Keratinocyte (primary cell): Measurements from ENCODE around the gene ALOXE3. TPM values are rescaled to one million over a fixed set of nuclear protein-coding genes. Genes with fewer than 3 reads are reported as not detected.

Experiments used
- DNase-seq: peaks from one replicate; pipeline ENCODE4 v3.0.0-alpha.2; 2011; ENCODE audit warnings: low read depth, missing footprints, low spot score
- FAIRE-seq: peaks from 2 replicates; lab custom pipeline; 2011; peaks lifted over from hg19 to GRCh38; lab: Jason Lieb, UNC
- H2AFZ ChIP-seq: 2 replicates; pipeline ENCODE4 v1.6.0; 2012; ENCODE audit warnings: low read length, control low read depth, inconsistent platforms; ENCODE audit not compliant: control insufficient read depth
- H3K27ac ChIP-seq: 2 replicates; pipeline ENCODE4 v1.5.1; 2011; ENCODE audit warnings: low read length; ENCODE audit not compliant: control insufficient read depth, insufficient read depth
- H3K27me3 ChIP-seq: 3 replicates; pipeline ENCODE4 v1.6.0; 2011; ENCODE audit warnings: low read length; ENCODE audit not compliant: control insufficient read depth, insufficient read depth; ENCODE audit errors: extremely low read depth
- H3K36me3 ChIP-seq, 2 experiments: 2 replicates in 1 of 2; 3 replicates in 1 of 2; pipeline ENCODE4 v1.5.1; 2011; ENCODE audit warnings: low read length in 2 of 2, mild to moderate bottlenecking in 1 of 2; ENCODE audit not compliant: control insufficient read depth in 2 of 2, insufficient read depth in 2 of 2; ENCODE audit errors: extremely low read depth in 1 of 2
- H3K4me1 ChIP-seq: 3 replicates; pipeline ENCODE4 v1.5.1; 2011; ENCODE audit warnings: low read length; ENCODE audit not compliant: control insufficient read depth, insufficient read depth; ENCODE audit errors: extremely low read depth
- H3K4me2 ChIP-seq: 3 replicates; pipeline ENCODE4 v1.6.0; 2011; ENCODE audit warnings: low read depth, low read length; ENCODE audit not compliant: control insufficient read depth, insufficient read depth; ENCODE audit errors: extremely low read depth
- H3K4me3 ChIP-seq, 3 experiments: fragments of 200-600 bp in 1 of 3; sonication (generic) in 1 of 3; 2 replicates in 2 of 3; 3 replicates in 1 of 3; pipeline ENCODE4 v1.5.1; 2011 to 2016; ENCODE audit warnings: low read length in 3 of 3, mild to moderate bottlenecking in 3 of 3, control low read depth in 2 of 3, inconsistent platforms in 1 of 3, low read depth in 1 of 3, mixed read lengths in 1 of 3, mixed run types in 1 of 3, moderate library complexity in 1 of 3; ENCODE audit not compliant: control insufficient read depth in 2 of 3, insufficient read depth in 2 of 3; ENCODE audit errors: extremely low read depth in 1 of 3
- H3K79me2 ChIP-seq: 2 replicates; pipeline ENCODE4 v1.6.0; 2012; ENCODE audit warnings: low read length; ENCODE audit not compliant: control insufficient read depth, insufficient read depth
- H3K9ac ChIP-seq: 3 replicates; pipeline ENCODE4 v1.6.0; 2011; ENCODE audit warnings: low read length; ENCODE audit not compliant: control insufficient read depth, insufficient read depth; ENCODE audit errors: extremely low read depth
- H3K9me1 ChIP-seq: 3 replicates; pipeline ENCODE4 v1.6.0; 2011; ENCODE audit warnings: low read length; ENCODE audit not compliant: control insufficient read depth, insufficient read depth; ENCODE audit errors: extremely low read depth
- H3K9me3 ChIP-seq: 2 replicates; pipeline ENCODE4 v1.5.1; 2012; ENCODE audit warnings: low read depth, low read length; ENCODE audit not compliant: control insufficient read depth
- H4K20me1 ChIP-seq: 3 replicates; pipeline ENCODE4 v1.6.0; 2011; ENCODE audit warnings: low read length; ENCODE audit not compliant: control insufficient read depth, insufficient read depth; ENCODE audit errors: extremely low read depth
- EZH2 ChIP-seq: IDR thresholded peaks from one replicate; pipeline ENCODE4 v1.6.1; 2012; ENCODE audit warnings: inconsistent platforms, mild to moderate bottlenecking, low read length, moderate library complexity
- dilution Hi-C: fragments of 300-500 bp; cut with MboI; formaldehyde crosslinking; loops from one replicate; pipeline ENCODE4 v1.7.0; 2020; ENCODE audit warnings: low sequenced_read_pairs; ENCODE audit not compliant: extremely low pct_ligation_motif_present
- polyA plus RNA-seq, 5 experiments: library from polyadenylated mRNA; depleted of rRNA in 3 of 5; stranded (reverse) in 3 of 5; stranded (forward) in 1 of 5; unstranded in 1 of 5; fragments of >200 nt; gene quantifications; 1 replicate in 1 of 5; 2 replicates in 3 of 5; 3 replicates in 1 of 5; pipeline versions ENCODE4 v1.2.1 to v1.2.3, GENCODE V29; 2011 to 2012; ENCODE audit warnings: missing spikeins in 2 of 5, low read depth in 1 of 5, low replicate concordance in 1 of 5
- TF ChIP-seq, protein P1 (sequence below), 3 experiments: IDR thresholded peaks in 1 of 3; conservative IDR thresholded peaks in 1 of 3; optimal IDR thresholded peaks in 1 of 3; 2 replicates in 2 of 3; 3 replicates in 1 of 3; pipeline versions ENCODE3 to v1.5.1; 2011; ENCODE audit warnings: low read length in 3 of 3, mild to moderate bottlenecking in 3 of 3, moderate library complexity in 2 of 3, control low read depth in 1 of 3, inconsistent platforms in 1 of 3; ENCODE audit not compliant: insufficient read depth in 2 of 3; ENCODE audit errors: extremely low read depth in 1 of 3

The ALOXE3 gene
- polyA plus RNA-seq, 1 donor (not counting 4 experiments of a cell fraction or from before 2014, with no cell fraction given), result 2.7 TPM

DNA sequence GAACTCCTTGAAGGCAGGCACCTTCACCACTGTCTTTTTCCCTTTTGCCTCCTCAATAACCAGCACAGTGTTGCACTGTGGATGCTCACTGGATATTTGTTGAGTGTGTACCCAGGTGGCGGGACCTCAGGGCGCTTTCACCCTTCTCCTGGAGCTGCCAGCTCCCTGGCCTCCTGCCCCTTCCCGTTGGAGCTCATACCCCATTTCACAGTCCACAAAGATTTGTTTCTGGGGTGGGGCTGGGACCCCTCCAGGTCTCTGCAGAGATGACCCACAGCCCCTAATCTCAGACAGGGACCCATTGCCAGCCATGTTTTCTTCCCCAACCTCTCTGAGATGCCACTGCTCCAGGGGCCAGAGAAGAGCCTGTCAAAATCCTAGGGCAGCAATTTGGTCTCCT, 43.2 kb downstream of the ALOXE3 start:
- DNase-seq (no peak), FAIRE-seq (no peak)
- H3K36me3 ChIP-seq, result no peaks in the 10 kb centered on the region
- H3K4me1 ChIP-seq, result peaks cover 18% of the 10 kb centered on the region
- no peaks in the 10 kb centered on the region for H3K9me1 ChIP-seq
- dilution Hi-C loops, result no loop called here
- H3K79me2 ChIP-seq, result no peaks in the 10 kb centered on the region
- H3K4me3 ChIP-seq, result no peak overlapping the region
- no peak overlapping the region for H3K9ac ChIP-seq
- H3K27ac ChIP-seq, result no peak overlapping the region
- H2AFZ ChIP-seq, result no peak overlapping the region
- H3K27me3 ChIP-seq, result peaks cover 43% of the 10 kb centered on the region
- no peaks in the 10 kb centered on the region for H4K20me1 ChIP-seq
- no peak overlapping the region for H3K4me2 ChIP-seq
- H3K9me3 ChIP-seq, result no peaks in the 10 kb centered on the region
- TF ChIP-seq EZH2, result no peak
- TF ChIP-seq, protein P1, sequence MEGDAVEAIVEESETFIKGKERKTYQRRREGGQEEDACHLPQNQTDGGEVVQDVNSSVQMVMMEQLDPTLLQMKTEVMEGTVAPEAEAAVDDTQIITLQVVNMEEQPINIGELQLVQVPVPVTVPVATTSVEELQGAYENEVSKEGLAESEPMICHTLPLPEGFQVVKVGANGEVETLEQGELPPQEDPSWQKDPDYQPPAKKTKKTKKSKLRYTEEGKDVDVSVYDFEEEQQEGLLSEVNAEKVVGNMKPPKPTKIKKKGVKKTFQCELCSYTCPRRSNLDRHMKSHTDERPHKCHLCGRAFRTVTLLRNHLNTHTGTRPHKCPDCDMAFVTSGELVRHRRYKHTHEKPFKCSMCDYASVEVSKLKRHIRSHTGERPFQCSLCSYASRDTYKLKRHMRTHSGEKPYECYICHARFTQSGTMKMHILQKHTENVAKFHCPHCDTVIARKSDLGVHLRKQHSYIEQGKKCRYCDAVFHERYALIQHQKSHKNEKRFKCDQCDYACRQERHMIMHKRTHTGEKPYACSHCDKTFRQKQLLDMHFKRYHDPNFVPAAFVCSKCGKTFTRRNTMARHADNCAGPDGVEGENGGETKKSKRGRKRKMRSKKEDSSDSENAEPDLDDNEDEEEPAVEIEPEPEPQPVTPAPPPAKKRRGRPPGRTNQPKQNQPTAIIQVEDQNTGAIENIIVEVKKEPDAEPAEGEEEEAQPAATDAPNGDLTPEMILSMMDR (optimal IDR thresholded peaks at IDR 0.05 in 1 of 3, IDR thresholded peaks at IDR 0.05 in 1 of 3, conservative IDR thresholded peaks at IDR 0.05 in 1 of 3; ENCODE audit: extremely low read depth in 1 of 3, insufficient read depth in 2 of 3, low read length in 3 of 3), result no peak

GRCh38 chr17:8074554-8074953, 43.8 kb downstream of the ALOXE3 start:
- DNase-seq (no peak), FAIRE-seq (no peak)
- H3K9me1 ChIP-seq, result no peaks in the 10 kb centered on the region
- no peak overlapping the region for H2AFZ ChIP-seq
- no peaks in the 10 kb centered on the region for H3K36me3 ChIP-seq
- no peak for TF ChIP-seq EZH2
- TF ChIP-seq, protein P1 (optimal IDR thresholded peaks at IDR 0.05 in 1 of 3, IDR thresholded peaks at IDR 0.05 in 1 of 3, conservative IDR thresholded peaks at IDR 0.05 in 1 of 3; ENCODE audit: extremely low read depth in 1 of 3, insufficient read depth in 2 of 3, low read length in 3 of 3), result no peak
- H3K4me1 ChIP-seq, result peaks cover 14% of the 10 kb centered on the region
- H3K9me3 ChIP-seq, result no peaks in the 10 kb centered on the region
- dilution Hi-C loops, result no loop called here
- peaks cover 43% of the 10 kb centered on the region for H3K27me3 ChIP-seq
- no peak overlapping the region for H3K4me2 ChIP-seq
- no peak overlapping the region for H3K9ac ChIP-seq
- no peaks in the 10 kb centered on the region for H3K79me2 ChIP-seq
- H3K4me3 ChIP-seq, result no peak overlapping the region
- H3K27ac ChIP-seq, result no peak overlapping the region
- no peaks in the 10 kb centered on the region for H4K20me1 ChIP-seq
